A673 (cell line): ENCODE results near the gene HNRNPM.

Experiments
- CTCF ChIP-seq: fragments of 300-800, 200-600 bp; sonication (generic); conservative IDR thresholded peaks from 2 replicates; pipeline ENCODE4 v1.5.1; 2017; ENCODE audit warnings: low read depth, mild to moderate bottlenecking, antibody characterized with exemption, low read length, moderate library complexity, mixed read lengths
- EZH2 ChIP-seq: fragments of 200-600 bp; sonication (generic); IDR thresholded peaks from 2 replicates; pipeline ENCODE4 v1.6.1; 2017; ENCODE audit warnings: borderline replicate concordance, low read depth, mild to moderate bottlenecking, mixed read lengths, antibody characterized with exemption, low read length; ENCODE audit not compliant: poor library complexity, severe bottlenecking

GRCh38 chr19:8401981-8402411 lies 42.8 kb upstream of the HNRNPM start:
- TF ChIP-seq CTCF (no peak), EZH2 (no peak)
